ENCODE results near the gene PTPRO.

Gene PTPRO

DNA sequence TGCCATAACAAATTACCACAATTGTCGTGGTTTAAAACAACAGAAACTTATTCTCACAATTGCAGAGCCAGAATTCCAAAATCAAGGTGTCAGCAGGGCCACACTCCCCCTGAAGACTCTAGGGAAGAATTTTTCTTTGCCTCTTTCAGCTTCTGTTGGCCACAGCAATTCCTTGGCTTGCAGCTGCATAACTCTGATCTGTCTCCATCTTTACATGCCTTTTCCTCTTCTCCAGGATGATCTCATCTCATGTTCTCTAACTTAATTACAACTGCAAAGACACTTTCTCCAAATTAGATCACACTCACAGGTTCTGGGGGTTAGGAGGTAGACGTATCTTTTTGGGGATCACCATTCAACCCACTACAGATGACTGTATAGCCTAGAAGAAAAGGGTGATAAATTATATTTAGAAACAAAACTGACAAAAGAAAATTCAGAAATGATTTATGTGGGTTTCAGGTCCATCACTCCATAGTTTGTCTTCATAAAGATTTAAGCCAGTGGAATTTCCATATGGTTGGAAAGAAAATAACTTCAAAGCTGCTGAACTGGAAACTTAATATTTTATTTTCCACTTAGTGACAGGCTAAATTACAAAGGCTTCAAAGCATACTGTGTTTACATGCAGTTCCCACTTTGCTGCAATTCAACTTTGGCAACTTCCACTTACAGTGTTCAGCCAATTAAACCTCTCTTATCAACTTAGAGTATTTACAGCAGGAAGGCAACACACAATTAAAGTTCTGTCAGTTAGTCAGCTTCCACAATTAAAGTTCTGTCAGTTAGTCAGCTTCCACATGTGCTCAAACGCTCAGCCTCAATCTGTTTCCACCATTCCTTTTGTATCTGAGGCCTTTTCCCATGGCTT, 253.6 kb downstream of the PTPRO start:
- DNase-seq: no peak

DNA sequence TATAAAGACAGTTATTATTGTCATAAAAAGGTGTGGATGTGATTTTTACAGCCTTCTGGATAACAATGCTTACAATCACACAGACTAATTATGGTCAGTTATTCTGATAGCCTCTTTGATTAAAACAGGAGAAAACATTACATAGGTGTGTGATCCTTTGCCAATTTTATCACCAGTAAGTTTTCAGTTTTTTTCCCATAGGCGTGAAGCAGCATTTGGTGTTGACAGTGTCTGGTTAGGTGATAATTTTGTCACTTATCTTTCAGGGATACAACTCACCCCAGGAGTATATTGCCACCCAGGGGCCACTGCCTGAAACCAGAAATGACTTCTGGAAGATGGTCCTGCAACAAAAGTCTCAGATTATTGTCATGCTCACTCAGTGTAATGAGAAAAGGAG, 258.1 kb downstream of the PTPRO start:
- DNase-seq: no peak

DNA sequence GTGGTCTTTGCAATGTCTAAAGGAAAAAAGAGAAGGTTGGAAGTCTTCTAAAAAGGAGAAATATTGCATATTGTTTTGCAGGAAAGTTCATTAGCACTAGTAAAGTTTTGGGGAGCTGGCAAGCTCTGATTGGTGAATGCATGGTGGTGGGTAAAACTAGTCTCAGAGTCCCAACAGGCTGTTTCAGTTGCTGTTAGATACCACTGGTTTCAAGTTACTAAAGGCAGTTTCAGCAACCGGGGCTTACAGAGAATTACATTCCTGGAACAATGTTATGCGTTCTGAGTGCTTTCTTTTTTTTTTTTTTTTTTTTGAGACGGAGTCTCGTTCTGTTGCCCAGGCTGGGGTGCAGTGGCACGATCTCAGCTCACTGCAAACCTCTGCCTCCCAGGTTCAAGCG, 258.7 kb downstream of the PTPRO start:
- DNase-seq: no peak

DNA sequence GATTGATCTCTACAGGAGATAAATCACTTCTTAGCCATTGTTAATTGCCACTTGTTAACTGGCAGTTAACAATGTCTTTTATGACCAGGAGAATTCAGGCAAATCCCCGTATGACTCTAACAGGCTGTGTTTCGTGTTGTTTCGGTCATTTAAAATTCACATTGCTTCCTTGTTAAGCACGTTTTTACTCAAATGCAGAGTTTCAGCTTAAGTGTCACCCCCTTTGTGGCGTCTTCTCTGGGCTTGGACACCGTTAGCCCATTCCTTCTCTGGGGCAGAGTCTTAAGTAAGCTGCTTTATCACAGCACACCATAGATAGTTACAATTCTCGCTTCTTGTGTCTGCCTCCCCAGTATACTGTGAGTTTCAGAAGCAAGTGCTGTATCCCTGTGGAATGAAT, 261.5 kb downstream of the PTPRO start:
- DNase-seq: no peak

DNA sequence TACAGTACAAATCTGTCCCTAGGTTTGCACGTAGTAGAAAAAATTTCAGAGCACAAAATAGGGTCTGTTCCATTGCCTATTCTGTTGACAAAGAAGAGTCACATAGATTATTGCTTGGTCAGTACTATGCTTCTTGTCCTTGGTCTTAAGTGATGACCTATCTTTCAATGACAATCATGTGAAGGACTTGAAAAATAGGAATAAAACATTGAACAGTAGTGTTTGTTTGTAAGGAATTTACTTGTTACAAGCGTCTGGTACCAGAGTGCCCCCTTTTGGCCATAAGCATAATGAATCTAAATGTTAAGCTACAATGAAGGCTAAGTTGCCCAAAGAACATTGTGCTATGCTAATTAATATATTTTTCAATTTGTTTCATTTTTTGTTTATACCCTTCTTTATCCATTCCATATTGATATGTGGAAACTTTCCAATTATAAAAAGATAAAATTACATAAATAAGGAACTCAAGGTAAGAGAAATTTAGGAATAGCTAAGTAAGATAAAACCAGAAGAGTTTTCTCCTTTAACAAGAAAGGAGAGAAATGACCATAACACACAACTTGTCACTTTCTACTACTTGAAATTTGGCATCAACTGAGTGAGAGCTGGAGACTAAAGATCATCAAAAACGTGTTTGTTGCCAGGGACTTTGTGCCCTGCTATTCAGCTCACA, 262.2 kb downstream of the PTPRO start:
- DNase-seq: peak; percentile 5

DNA sequence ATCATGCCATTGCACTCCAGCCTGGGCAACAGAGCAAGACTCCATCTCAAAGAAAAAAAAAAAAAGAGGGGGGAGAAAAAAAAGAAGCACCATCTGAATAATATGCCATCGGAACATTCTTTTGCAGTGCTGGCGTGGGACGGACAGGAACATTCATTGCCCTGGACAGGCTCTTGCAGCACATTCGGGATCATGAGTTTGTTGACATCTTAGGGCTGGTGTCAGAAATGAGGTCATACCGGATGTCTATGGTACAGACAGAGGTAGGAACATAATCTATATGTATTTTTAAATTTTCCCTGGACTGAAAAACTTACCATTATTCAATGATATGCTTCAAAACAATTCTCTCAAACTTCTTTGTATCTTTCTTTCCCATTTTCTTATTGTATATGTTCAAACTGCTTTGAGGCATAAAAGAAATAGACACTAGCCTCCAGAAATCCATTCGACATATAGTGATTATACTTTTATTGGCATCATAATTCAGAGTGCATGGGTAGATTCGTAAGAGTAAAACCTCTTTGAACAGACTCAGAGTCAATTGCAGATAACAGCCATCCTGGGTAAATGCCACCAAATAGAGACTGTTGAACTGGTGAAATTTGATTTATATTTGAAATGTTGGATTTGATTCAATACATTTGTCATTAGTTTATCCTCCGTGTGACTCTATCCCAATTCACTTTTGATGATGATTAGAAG, 267.2 kb downstream of the PTPRO start:
- no peak for DNase-seq

DNA sequence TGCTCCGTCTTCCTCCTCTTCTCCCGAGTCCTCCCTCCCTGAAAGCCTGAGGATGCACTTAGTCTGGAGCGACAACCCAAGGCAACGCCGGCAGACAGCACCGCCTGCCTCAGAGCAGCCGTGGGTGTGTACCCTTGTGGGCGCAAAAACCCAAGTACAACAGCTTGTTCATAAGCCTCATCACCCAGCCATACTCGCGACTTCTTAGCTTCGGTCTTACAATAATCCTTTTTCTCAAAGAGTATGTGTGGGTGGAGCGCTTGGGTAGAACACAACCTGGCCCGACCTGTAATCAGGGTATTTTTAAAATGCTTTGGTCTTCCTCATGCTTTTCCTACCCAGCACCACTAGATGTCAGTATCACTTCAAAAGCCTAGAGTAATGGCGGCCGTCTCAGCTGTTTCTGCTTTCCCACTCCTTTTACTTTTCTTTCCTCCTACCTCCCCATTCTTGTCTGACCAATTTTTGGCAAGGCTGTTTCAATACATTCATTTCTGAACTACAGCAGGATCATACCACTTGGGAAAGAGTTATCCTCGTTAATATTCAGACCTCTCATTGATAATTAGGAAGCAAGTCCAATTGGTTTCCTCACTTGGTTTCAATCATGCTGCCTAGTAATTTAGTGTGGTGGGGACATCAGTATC, 268.0 kb downstream of the PTPRO start:
- DNase-seq: peak; percentile 33

DNA sequence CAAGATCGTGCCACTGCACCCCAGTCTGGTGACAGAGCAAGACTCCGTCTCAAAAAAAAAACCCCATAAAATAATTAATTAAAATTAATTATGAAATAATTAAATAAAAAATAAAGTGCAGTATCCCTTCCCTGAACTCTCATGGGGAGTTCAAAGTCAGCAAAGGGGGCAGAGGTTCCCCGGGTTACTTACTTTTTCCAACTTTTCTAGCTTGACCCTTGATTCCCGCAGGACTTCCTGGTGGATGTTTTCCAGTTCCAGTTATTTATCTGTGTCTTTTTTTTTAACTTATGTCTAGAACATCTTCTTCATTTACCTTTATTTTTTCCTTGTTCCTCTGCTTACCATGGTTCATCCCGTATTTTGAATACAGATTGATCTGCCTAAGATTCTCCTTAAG, 269.5 kb downstream of the PTPRO start:
- no peak for DNase-seq

DNA sequence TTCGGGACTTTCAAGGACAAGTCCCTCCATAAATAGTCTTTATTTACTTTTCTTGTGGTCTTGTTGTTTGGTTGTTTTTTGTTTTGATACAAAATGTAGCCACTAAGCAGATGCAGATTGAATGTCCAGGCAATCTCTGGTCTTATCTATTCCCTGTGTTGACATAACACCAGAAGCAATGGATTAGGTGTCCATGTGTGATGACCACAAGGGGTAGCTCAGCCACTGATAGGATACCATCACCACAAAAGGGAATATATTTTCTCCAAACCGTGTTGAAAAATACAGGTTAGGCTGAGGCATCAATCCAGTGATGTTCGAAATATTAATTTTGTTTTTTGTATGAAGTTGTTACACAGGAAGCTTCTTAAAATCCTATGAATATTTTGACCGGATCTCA, 270.6 kb downstream of the PTPRO start:
- DNase-seq: no peak

DNA sequence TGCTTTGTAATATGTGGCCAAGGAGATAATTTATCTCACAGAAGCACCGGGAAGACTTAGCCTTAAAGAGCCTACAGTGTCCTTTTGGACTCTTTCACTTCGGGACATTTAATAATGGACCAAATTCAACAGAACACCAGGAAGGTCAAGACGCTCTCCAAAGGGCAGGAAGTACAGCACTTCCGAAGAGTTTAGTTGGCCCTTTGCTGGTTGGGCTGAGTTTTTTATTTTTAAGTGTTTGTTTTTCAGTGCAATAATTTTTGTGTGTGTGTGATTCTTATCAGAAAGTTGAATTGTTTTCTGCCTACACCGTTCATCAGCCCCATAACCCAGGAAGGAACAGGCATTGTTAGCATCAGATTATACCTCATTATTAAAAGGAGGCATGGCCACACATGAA, 273.9 kb downstream of the PTPRO start:
- DNase-seq: no peak

DNA sequence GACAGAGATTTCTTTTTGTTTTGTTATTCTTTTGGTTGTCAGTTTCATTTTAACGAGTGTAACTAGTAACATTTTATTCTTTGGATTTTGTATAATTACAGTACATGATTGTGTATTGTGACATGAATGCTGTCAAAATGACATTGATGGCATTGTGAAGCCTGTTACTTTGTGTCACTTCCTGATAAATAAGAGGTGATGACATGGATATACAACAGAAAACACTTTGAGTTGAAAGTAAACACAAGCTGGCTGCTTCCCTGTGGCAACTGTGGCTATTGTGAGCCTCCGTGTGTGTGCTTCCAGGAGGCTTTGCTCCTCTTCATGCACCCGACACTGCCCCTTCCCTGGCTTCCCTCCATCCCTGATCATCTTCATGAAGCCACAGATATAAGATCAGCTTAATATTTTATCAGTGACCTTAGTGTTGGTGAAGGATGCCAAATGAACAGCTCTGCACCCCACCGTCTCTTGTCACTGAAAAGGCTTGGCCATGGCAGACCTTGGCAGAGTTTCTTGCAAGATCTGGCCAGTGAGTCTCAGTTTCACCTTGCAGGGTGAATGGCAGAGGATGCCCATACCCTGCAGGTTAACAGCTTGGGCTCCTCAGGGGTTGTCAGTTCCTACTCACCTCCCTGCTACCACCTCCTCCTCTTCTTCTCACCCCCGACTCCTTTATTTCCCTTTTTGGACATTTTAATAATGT, 275.0 kb downstream of the PTPRO start:
- no peak for DNase-seq

DNA sequence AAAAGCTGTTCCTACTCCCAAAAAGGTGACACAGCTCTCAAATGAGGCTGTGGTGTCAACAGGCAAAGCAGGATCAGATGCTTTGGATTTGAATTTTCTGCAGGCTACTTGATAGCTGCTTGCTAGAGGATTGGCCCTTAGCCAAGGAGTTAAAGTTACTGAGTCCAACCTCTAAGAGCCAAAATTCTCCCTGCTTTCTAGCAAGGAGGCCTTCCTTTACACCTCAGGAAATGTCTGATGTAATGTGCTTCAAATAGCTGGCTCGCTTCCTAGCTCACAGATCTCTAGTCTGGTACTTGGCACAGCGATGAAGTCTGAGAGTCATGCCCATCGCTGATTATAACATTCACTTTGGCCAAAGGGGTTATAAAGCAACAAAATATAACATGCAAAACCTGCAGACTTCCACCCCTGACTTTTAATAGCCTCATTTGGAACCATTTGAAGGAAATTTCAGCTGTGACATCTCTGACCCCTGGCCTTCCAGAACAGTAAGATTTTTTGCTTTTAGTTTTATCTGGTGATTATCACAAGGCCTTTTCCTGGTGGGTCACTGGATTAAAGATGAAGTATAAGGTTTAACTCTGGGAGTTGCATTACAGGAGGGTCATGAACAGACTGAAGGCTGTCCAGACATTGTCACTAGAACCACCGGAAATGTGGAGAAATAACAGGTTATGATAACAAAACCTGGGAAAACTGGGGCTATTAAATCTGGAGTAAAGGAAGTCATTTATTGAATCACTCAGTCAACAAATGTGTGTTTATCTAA, 277.1 kb downstream of the PTPRO start:
- no peak for DNase-seq

DNA sequence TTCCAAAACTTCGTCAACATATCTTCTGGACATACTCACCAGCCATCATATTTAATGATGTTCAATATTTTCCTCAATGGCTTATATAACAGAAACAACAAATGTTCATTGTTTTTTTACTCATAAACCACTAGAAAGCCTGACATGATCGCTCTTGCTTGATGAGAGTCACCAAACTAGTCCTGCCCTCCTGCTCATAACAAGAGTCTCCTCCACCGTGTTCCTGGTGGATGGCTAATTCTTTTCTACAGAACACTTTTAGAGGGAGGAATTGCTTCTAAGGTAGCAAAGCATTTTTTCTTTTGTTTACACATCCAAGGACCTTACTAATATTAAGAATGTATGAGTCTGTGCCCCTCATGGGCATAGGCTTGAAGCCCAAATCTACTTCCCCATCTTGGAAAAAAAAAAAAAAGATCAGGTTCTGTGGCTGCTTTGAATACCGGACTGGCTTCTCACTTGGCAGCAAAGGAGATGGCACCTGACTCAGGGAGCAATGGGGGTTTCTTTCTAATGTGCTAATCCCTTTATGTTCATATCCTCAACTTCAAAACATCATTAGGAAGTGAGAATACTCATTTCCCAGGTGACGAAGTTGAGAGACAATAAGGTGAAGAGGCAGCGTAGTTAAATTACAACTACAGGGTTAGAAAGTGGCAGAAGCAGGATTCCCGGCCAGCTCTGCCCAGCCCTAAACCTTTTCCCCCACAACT, 278.1 kb downstream of the PTPRO start:
- DNase-seq: no peak

DNA sequence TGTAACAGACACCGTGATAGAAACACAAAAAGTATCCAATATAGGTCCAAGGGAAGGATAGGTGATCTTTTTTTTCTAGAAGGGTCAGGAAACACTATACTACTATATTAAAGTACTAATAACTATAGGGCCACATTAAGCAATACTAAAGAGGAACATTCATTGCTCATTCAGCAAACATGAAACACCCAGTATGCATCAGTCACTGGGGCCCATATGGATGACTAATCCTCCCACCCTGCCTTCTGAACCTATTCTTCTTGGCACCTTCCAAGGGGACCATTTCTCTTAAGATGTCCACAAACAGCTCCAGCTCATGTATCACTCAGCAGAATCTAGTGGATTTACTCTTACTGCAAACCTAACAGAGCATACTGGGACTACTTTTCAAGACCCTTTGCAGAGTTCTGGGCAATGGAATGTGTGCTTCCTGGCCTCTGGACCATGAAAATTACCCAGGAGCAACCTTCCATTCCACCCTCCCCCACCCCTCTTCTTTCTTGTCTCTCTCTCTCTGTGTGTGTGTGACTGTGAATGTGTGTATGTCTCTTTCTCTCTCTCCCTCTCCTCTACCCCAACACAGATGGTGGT, 279.0 kb downstream of the PTPRO start:
- no peak for DNase-seq

DNA sequence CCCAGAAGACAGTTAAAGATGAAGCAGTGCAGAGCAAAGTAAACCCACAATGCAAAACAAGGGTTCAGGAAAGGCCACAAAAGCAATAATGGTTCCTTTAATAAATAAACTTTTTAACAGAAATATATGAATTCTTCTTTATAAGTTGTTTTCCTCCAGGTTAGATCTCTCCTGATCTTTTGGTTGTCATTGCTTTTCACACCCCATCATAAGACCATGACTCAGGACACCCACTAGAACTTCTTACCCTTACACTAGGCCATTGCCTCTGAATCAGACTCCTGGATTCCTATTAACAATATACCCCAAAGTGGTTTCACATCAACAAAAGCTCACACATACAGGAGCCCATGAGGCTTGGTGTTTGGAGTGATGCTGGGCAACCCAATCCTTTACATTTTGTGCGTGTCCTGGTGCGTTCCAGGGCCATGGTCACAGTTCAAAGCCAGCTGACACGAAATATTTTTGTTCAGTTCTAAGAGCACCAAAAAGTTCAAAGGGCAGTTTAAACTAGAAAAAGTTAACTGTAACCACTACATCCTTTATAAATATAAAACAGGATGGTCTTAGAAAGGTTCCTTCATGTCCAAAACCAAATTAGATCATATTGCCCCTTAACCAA, 279.9 kb downstream of the PTPRO start:
- no peak for DNase-seq

DNA sequence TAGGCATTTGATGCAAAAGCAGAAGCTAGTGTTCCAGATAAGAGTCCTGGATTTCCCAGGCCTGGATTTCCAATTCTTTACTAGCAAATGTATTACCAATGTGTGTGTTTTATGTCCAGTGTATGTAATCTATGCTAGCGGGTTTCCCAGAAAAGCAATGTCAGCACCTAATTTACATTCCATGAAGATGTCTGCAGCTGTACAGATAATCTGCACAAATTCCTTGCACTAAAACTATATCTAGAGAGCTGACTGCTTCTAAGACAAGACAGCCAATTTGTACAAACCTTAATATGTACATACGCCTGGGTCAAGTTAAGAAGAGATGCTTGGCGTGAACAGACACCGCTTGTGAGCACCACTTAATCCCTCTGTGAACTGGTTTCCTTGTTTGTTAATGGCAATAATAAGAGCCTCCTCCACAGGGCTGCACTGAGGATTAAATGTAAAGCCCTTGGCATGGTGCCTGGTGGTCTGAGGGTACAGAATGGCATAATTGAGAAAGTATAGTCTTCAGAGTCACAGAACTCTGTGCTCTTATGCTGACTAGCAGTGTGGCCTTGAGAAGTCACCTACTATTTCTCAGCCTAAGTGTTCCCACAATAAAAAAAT, 281.3 kb downstream of the PTPRO start:
- DNase-seq: no peak

DNA sequence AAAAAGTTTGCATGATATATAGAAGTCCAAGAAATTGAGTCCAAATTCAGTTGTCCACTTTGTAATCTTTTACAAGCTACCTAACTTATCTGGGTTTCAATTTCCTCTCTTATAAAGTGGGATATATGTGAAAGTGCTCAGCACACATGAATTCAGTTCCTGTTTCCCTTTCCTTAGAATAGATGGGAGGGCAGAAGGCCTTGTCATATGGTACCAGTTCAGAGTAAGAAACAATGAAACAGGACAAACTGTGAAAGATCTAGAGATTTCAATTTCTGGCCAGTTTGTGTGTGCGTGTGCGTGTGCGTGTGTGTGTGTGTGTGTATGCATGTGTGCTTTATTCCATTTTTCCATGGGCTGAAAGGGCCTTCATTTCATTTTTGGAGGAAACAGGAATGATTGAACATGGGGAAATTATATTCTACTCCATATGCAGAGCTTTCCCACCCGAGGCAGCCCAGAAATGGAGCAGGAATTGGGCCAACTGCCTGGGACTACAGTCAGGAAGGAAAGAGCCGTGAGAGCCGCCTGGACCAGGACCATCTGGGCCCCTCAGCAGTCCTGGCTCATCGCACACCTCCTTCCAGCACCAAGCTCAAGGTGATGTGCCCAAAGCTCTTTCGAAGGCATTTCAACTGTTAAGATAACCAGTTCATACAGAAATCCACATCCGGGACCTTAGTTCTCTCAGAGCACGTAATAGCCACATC, 283.7 kb downstream of the PTPRO start:
- no peak for DNase-seq

DNA sequence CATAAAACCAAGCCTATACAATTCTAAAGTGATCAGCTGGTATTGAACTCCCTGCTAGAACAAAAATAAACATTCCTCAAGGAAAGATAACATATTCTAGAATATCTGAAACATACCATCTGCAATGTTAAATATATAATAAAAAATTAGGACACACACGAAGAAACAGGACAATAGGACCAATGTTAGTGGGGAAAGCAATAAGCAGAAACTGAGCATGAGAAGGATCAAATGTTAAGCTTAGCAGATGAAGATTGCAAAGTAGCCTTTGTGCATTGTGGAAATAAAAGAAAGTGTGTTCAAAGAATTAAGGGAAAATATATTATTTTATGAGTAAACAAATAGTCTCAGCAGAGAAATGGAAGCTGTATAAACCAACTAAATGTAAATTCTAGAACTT, 286.1 kb downstream of the PTPRO start:
- no peak for DNase-seq

DNA sequence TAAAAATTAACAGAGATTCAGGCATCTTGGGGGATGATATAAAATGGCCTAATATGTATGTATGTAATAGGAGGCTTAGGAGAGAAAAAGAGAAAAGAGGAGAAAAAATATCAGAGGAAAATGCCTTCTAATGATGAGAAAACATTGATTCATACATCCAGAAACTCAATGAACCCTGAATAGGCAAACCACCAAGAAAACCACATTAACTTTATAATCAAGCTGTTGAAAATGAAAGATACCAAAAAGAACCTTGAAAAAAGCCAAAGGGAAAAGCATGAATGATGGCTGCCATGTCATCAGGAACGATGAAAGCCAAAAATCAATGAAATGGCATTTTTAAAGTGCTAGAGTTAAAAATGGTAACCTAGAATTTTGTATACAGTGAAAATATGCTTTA, 286.6 kb downstream of the PTPRO start:
- no peak for DNase-seq

Measured in activated T-cell treated with anti-CD3 and anti-CD28 coated beads for 4 hours (primary cell).